ENCODE results near the gene ACVR1C. TPM values are rescaled to one million over a fixed set of nuclear protein-coding genes. Genes with fewer than 3 reads are reported as not detected.

Gene ACVR1C
- total RNA-seq, 6 donors from 2014 or later, result under 0.01 to 2.6 (median 0.54) TPM; not detected in 1

- peak overlapping the region in 3 of 4 donors; percentile 15 to 34 (median 31) for H3K4me3 ChIP-seq
- peaks cover 0 to 4% (median 2%) of the 10 kb centered on the region in 4 donors for H3K4me1 ChIP-seq
- WGBS, 2 donors, result 30 to 54% methylated on average over 19 to 41 of the region's 45 CpGs
- DNase-seq, result peak; percentile 26 to 82
- TF ChIP-seq POLR2AphosphoS5 (IDR thresholded peaks at IDR 0.05) (no peak), CTCF (IDR thresholded peaks at IDR 0.05) (peak in 4 of 6 experiments; percentile 25 to 37 (median 34)), POLR2A (IDR thresholded peaks at IDR 0.05) (no peak), EP300 (IDR thresholded peaks at IDR 0.05) (no peak)
- H3K36me3 ChIP-seq, result no peaks in the 10 kb centered on the region
- H3K27me3 ChIP-seq, result peaks cover 0 to 5% (median 0%) of the 10 kb centered on the region in 4 donors
- H3K27ac ChIP-seq, result no peak overlapping the region
- H3K9me3 ChIP-seq, result no peaks in the 10 kb centered on the region
- peak; percentile 55 to 63 for ATAC-seq (ENCODE audit: low FRiP score in 2 of 2)
Observed at GRCh38 chr2:157596992-157597681, 31.5 kb downstream of the ACVR1C start.

GRCh38 chr2:157593411-157593810 is 35.3 kb downstream of the ACVR1C start:
- WGBS, 2 donors, result 30 to 34% methylated on average over 1 of the region's 1 CpG
- no peaks in the 10 kb centered on the region for H3K36me3 ChIP-seq
- peaks cover 0 to 4% (median 2%) of the 10 kb centered on the region in 4 donors for H3K4me1 ChIP-seq
- H3K27me3 ChIP-seq, result peaks cover 0 to 5% (median 0%) of the 10 kb centered on the region in 4 donors
- DNase-seq (no peak), ATAC-seq (ENCODE audit: low FRiP score in 2 of 2) (no peak)
- no peak overlapping the region for H3K4me3 ChIP-seq
- TF ChIP-seq CTCF (IDR thresholded peaks at IDR 0.05) (no peak), POLR2A (IDR thresholded peaks at IDR 0.05) (no peak), POLR2AphosphoS5 (IDR thresholded peaks at IDR 0.05) (no peak), EP300 (IDR thresholded peaks at IDR 0.05) (no peak)
- no peak overlapping the region for H3K27ac ChIP-seq
- no peaks in the 10 kb centered on the region for H3K9me3 ChIP-seq

- Histone ChIP-seq H3K27me3 (peaks cover 0 to 5% (median 0%) of the 10 kb centered on the region in 4 donors), H3K4me3 (no peak overlapping the region), H3K36me3 (no peaks in the 10 kb centered on the region), H3K27ac (no peak overlapping the region), H3K4me1 (peaks cover 0 to 4% (median 2%) of the 10 kb centered on the region in 4 donors), H3K9me3 (no peaks in the 10 kb centered on the region)
- 56 to 57% methylated on average over 2 of the region's 2 CpGs for WGBS, 2 donors
- ATAC-seq (ENCODE audit: low FRiP score in 2 of 2) (no peak), DNase-seq (no peak)
- TF ChIP-seq CTCF (IDR thresholded peaks at IDR 0.05) (peak in 1 of 6 experiments; percentile 13), POLR2A (IDR thresholded peaks at IDR 0.05) (no peak)
Observed at GRCh38 chr2:157592948-157593347, 35.7 kb downstream of the ACVR1C start.

GRCh38 chr2:157592374-157592773 is 36.3 kb downstream of the ACVR1C start:
- 85 to 87% methylated on average over 3 of the region's 3 CpGs for WGBS, 2 donors

More at GRCh38 chr2:157592374-157592773, 36.3 kb downstream of the ACVR1C start:
- no peak for ATAC-seq (ENCODE audit: low FRiP score in 2 of 2)
- peaks cover 0 to 4% (median 2%) of the 10 kb centered on the region in 4 donors for H3K4me1 ChIP-seq
- peaks cover 0 to 5% (median 0%) of the 10 kb centered on the region in 4 donors for H3K27me3 ChIP-seq
- DNase-seq, result no peak
- no peaks in the 10 kb centered on the region for H3K36me3 ChIP-seq
- H3K27ac ChIP-seq, result no peak overlapping the region
- no peak overlapping the region for H3K4me3 ChIP-seq
- no peak for TF ChIP-seq CTCF (IDR thresholded peaks at IDR 0.05)
- TF ChIP-seq POLR2A (IDR thresholded peaks at IDR 0.05), result no peak
- TF ChIP-seq EP300 (IDR thresholded peaks at IDR 0.05), result no peak
- H3K9me3 ChIP-seq, result no peaks in the 10 kb centered on the region
